Naive thymus-derived CD8-positive, alpha-beta T cell (primary cell): Measurements from ENCODE around the gene CDK5. TPM values are rescaled to one million over a fixed set of nuclear protein-coding genes. Genes with fewer than 3 reads are reported as not detected.

ENCODE experiments used
- ATAC-seq, 2 donors: fragments of 150-1000 bp; cut with Tn5 transposase in 1 of 2; sonication (Bioruptor Pico), chemical (Tn5 transposase) in 1 of 2; 1 replicate in 1 of 2; 2 replicates in 1 of 2; pipeline ENCODE4 v1.10.0; 2021; ENCODE audit warnings: mild to moderate bottlenecking in 2 of 2, moderate library complexity in 2 of 2
- POLR2A ChIA-PET: fragments of 350-600 bp; sonication (Branson Sonifier 250); formaldehyde crosslinking; loops from one replicate; lab custom pipeline; 2021; ENCODE audit warnings: antibody characterized with exemption; lab: Charles Lee
- DNase-seq, 10 donors: peaks; one replicate each; pipeline versions ENCODE4 v3.0.0 to v3.0.0-alpha.2; 2020 to 2022
- H3K27ac Mint-ChIP-seq, 10 donors: one replicate each; pipeline ENCODE4 v1.8.0; 2020 to 2022; ENCODE audit warnings: mild to moderate bottlenecking in 10 of 10, mixed read lengths in 10 of 10, moderate library complexity in 4 of 10, inconsistent platforms in 1 of 10
- H3K27me3 Mint-ChIP-seq, 5 donors: one replicate each; pipeline ENCODE4 v1.8.0; 2021 to 2022; ENCODE audit warnings: mixed read lengths in 5 of 5
- H3K36me3 Mint-ChIP-seq, 3 donors: one replicate each; pipeline ENCODE4 v1.8.0; 2020 to 2022; ENCODE audit warnings: mixed read lengths in 3 of 3, mild to moderate bottlenecking in 2 of 3, inconsistent platforms in 1 of 3
- H3K4me1 Mint-ChIP-seq, 4 donors: one replicate each; pipeline ENCODE4 v1.8.0; 2021 to 2022; ENCODE audit warnings: mixed read lengths in 4 of 4
- H3K4me3 Mint-ChIP-seq, 10 donors: one replicate each; pipeline ENCODE4 v1.8.0; 2020 to 2022; ENCODE audit warnings: mild to moderate bottlenecking in 10 of 10, mixed read lengths in 10 of 10, moderate library complexity in 6 of 10, inconsistent platforms in 1 of 10
- H3K9me3 Mint-ChIP-seq, 9 donors: one replicate each; pipeline ENCODE4 v1.8.0; 2020 to 2022; ENCODE audit warnings: mixed read lengths in 9 of 9, mild to moderate bottlenecking in 3 of 9, inconsistent platforms in 1 of 9, moderate library complexity in 1 of 9
- polyA plus RNA-seq, 3 donors: library from polyadenylated mRNA; unstranded; fragments of 300-500 nt; fragmentation: Illumina TruSeq; gene quantifications; one replicate each; pipeline ENCODE4 v1.2.3, GENCODE V29; 2021
- total RNA-seq, 8 experiments: library from RNA in 2 of 8; stranded (reverse) in 2 of 8; gene quantifications; one replicate each; pipeline ENCODE4 v1.2.3 and lab custom pipeline; 2021 to 2026

Gene CDK5
- total and polyA plus RNA-seq, 5 experiments from 2014 or later: 4.1 to 13.2 (median 10.7) TPM

DNA sequence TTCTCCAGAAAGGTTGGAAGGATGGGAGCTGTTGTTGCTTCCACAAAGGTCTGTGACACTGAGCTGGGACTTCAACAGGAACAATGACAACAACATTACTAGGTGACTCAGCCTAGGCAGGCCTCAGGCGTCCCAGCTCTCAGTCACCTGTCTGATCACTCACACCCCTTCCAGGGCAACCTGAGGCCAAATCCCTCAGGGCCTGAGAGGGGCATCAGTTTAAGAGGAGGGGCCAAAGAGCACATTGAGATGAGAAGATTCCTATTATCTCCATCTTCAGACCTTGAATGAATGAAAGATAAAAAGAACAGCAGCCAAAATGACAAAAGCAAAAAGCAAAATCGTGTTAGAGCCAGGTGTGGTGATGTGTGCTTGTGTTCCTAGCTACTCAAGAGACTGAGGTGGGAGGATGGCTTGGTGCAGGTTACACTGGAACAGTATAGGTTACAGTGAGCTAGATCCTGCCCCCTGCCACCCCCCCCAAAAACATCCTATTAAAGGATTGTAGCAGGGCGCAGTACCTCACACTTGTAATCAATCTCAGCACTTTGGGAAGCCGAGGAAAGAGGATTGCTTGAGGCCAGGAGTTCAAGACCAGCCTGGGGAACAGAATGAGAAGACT, 33.2 kb downstream of the CDK5 start, which contains the start of gene ATG9B:
ATG9B (minus strand) TSS at position 60 of the 622 bp plus-strand sequence. CDS start 71 bp downstream, outside the sequence.
- POLR2A ChIA-PET: interaction anchor here (1.0 to 1.4 kb wide), 2 partner anchors 34 to 49 kb away, joined by 3 to 4 read pairs; no protein-coding TSS in a partner anchor
- DNase-seq (no peak), ATAC-seq (no peak)
- peak within 1 kb of the TSS in 7 of 10 donors; percentile 58 to 100 (median 72) for H3K27ac Mint-ChIP-seq
- no peak within 1 kb of the TSS for H3K4me3 Mint-ChIP-seq
- H3K9me3 Mint-ChIP-seq: no peaks in the 10 kb centered on the region
- peaks cover 8 to 22% (median 19%) of the 10 kb centered on the region in 4 donors for H3K4me1 Mint-ChIP-seq
- peaks cover 0 to 8% (median 0%) of the 10 kb centered on the region in 5 donors for H3K27me3 Mint-ChIP-seq
- no peaks in the 10 kb centered on the region for H3K36me3 Mint-ChIP-seq

DNA sequence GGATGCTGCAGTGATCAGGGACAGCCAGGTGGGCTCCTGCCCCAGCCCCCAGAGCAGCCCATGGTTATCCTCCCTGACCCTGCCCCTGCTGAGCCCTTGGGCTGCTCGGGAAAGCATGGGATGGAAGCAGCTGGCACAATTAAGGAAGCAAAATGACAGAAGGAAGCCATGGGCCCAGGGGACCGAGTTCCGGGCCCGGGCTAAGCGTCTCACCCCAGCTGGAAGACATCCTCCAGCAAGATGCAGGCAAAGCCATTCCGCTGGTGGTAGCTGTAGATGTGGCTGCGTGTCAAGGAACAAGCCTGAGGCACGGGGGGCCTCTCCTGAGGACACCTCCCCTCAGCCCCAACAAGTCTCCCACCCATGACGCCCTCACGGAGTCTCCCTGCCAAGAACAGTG, 34.5 kb downstream of the CDK5 start:
- DNase-seq: no peak
- H3K4me3 Mint-ChIP-seq: no peak overlapping the region
- H3K27me3 Mint-ChIP-seq: peaks cover 0 to 8% (median 0%) of the 10 kb centered on the region in 5 donors
- POLR2A ChIA-PET: interaction anchor here (0.7 to 1.4 kb wide), 2 partner anchors 9 to 48 kb away, joined by 3 to 4 read pairs; no protein-coding TSS in a partner anchor
- peak overlapping the region in 3 of 10 donors; percentile 7 to 51 (median 29) for H3K27ac Mint-ChIP-seq
- no peaks in the 10 kb centered on the region for H3K36me3 Mint-ChIP-seq
- no peaks in the 10 kb centered on the region for H3K9me3 Mint-ChIP-seq
- no peak for ATAC-seq
- peaks cover 14 to 24% (median 20%) of the 10 kb centered on the region in 4 donors for H3K4me1 Mint-ChIP-seq

DNA sequence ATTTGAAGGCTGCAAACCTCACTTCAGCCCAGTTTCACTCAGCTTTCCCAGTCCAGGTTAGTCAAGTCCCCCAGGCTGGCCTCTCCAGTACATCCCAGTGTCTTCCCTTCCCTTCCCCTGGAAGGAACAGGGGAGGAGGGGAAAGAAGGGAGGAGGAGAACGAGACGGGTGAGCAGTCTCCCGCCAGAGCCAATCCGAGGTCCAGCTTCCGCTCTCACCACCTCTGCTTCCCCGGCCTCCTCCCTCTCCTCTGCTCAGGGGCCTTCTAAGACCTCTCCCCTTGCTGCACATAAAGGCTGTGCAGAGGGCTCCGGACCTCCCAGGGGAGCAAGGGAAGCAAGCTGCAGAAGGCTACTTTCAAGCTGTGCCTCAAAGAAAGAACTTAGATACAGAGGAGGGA, 37.5 kb downstream of the CDK5 start:
- no peak for DNase-seq
- H3K36me3 Mint-ChIP-seq: no peaks in the 10 kb centered on the region
- peaks cover 0 to 8% (median 0%) of the 10 kb centered on the region in 5 donors for H3K27me3 Mint-ChIP-seq
- peaks cover 31 to 45% (median 37%) of the 10 kb centered on the region in 4 donors for H3K4me1 Mint-ChIP-seq
- no peak for ATAC-seq
- peak overlapping the region in 1 of 10 donors; percentile 11 for H3K27ac Mint-ChIP-seq
- H3K4me3 Mint-ChIP-seq: peak overlapping the region in 4 of 10 donors; percentile 39 to 97 (median 66)
- H3K9me3 Mint-ChIP-seq: no peaks in the 10 kb centered on the region
- POLR2A ChIA-PET: interaction anchor here (2.2 to 5.1 kb wide), 4 partner anchors 8 to 47 kb away, joined by 8 to 65 read pairs (median 32); partner anchors contain the start of gene ABCB8

DNA sequence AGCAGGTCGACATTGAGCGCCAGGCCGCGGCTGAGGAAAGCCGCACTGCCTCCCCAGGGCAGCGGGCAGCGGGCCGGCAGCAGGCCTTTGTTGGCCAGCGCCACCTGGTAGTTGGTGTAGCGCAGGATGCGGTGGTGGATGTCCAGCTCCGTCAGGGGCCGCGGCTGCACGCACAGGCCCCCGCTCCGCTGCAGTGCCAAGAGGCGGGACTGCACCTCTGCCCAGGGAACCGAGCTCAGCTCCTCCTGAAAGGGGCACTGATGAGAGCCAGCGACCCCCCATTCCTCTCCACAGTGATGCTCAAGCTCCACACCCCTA, 38.6 kb downstream of the CDK5 start:
- Mint-ChIP-seq H3K9me3 (no peaks in the 10 kb centered on the region), H3K27ac (peak overlapping the region in 5 of 10 donors; percentile 40 to 99 (median 87)), H3K4me3 (peak overlapping the region in 9 of 10 donors; percentile 34 to 97 (median 75)), H3K36me3 (no peaks in the 10 kb centered on the region), H3K27me3 (peaks cover 0 to 5% (median 0%) of the 10 kb centered on the region in 5 donors), H3K4me1 (peaks cover 37 to 56% (median 49%) of the 10 kb centered on the region in 4 donors)
- DNase-seq (no peak), ATAC-seq (no peak)
- POLR2A ChIA-PET: interaction anchor here (1.1 to 5.1 kb wide), 13 partner anchors 9 to 73 kb away, joined by 3 to 65 read pairs (median 6); partner anchors contain the start of genes ABCB8 and TMUB1

DNA sequence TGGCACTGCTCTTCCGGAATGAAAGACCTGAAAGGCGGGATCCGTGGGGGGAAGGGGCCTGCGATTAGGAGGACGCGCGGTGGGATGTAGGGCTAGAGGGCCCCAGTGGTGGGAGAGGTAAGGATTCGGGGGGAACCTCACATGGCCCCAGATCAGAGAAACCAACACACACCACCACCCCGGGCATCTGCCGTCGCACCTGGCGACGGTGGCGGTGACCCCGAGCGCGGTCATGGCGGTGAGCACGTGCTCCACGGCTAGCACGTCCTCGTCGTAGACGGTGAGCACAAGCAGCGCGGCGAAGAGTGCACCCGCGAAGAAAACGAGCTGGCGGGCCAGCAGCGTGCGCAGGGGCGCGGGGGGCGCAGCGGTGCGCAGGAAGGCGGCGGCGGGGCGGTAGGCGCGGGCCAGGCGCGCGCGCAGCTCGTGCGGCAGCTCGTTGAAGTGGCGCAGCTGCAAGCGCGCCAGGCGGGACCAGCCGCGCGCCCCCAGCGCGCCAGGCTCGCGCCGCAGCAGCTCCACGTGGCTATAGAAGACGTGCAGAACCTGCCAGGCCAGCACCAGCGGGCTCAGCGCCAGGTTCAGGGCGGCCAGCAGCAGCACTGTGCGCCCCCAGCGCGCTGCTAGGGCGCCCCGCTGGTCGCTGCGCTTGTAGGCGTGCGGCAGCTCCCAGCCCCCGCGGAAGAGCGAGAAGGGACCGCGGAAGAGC, 39.1 kb downstream of the CDK5 start:
- H3K36me3 Mint-ChIP-seq: no peaks in the 10 kb centered on the region
- peak overlapping the region; percentile 64 to 99 (median 95) for H3K27ac Mint-ChIP-seq
- ATAC-seq: peak; percentile 32 to 43
- peak in 9 of 10 donors; percentile 13 to 73 (median 52) for DNase-seq
- POLR2A ChIA-PET: interaction anchor here (0.5 to 5.1 kb wide), 18 partner anchors 7 to 99 kb away, joined by 3 to 65 read pairs (median 4); partner anchors contain the start of genes ABCB8 and TMUB1
- peak overlapping the region; percentile 75 to 97 (median 88) for H3K4me3 Mint-ChIP-seq
- H3K27me3 Mint-ChIP-seq: peaks cover 0 to 8% (median 0%) of the 10 kb centered on the region in 5 donors
- peaks cover 38 to 59% (median 54%) of the 10 kb centered on the region in 4 donors for H3K4me1 Mint-ChIP-seq
- H3K9me3 Mint-ChIP-seq: no peaks in the 10 kb centered on the region

DNA sequence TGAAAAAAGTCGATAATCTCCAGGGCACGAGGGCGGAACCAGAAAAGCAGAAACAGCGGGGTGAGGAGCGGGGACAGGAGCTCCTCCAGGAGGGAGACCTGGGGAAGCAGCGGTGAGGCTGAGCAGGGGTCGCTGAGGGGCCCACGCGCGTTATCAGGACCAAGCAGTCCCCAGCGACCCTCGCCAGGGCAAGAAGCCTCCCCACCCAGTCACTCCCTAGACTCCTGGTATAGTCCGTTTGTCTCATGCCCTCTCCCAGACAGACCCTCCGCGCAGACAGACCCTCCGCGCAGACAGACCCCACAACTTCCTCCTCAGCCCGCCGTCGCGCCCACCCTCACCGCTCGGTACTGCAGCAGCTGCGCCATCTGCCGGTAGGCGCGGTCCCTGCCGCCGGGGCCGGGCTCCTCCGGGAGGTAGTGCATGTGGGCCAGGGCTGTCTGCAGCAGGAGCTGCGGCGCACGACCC, 39.7 kb downstream of the CDK5 start:
- Mint-ChIP-seq H3K27me3 (peaks cover 0 to 9% (median 0%) of the 10 kb centered on the region in 5 donors), H3K9me3 (no peaks in the 10 kb centered on the region), H3K4me3 (peak overlapping the region; percentile 75 to 97 (median 88)), H3K4me1 (peaks cover 38 to 63% (median 57%) of the 10 kb centered on the region in 4 donors), H3K36me3 (no peaks in the 10 kb centered on the region), H3K27ac (peak overlapping the region; percentile 64 to 99 (median 95))
- ATAC-seq (peak; percentile 53 to 56), DNase-seq (peak; percentile 72 to 91 (median 82))
- POLR2A ChIA-PET: interaction anchor here (0.5 to 5.1 kb wide), 16 partner anchors 8 to 99 kb away, joined by 3 to 65 read pairs (median 5); partner anchors contain the start of genes ABCB8 and TMUB1

DNA sequence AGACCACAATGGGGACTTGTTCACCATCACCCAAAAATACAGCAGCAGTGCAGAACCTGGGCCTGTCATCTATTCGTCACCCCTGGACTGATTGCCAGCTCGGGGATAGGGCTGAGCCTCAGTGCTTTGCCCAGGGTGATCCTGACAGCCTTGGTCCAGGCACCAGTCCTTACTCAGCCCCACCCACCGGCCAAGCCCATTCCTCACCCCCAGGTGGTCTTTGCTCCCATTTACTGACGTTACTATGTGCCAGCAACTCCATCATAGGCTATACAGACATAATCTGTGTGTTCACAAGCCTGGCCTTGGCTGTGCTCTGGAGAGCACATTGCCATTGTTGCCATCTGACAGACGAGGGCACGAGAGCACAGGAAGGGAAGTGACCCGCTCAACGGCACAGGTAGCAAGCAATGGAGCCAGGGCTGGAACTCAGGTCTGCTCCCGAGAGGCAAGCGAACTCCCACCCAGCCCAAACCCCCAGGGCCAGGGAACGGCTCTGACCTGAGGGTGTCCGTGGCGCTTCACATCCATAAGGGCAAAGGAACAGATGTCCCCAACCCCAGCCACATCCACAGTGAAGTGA, 40.2 kb downstream of the CDK5 start:
- POLR2A ChIA-PET: interaction anchor here (0.6 to 5.1 kb wide), 12 partner anchors 8 to 119 kb away, joined by 3 to 65 read pairs (median 4); partner anchors contain the start of gene ABCB8
- H3K9me3 Mint-ChIP-seq: no peaks in the 10 kb centered on the region
- DNase-seq (peak in 1 of 10 donors; percentile 22), ATAC-seq (no peak)
- peak overlapping the region; percentile 64 to 99 (median 95) for H3K27ac Mint-ChIP-seq
- peaks cover 0 to 9% (median 0%) of the 10 kb centered on the region in 5 donors for H3K27me3 Mint-ChIP-seq
- peaks cover 41 to 68% (median 62%) of the 10 kb centered on the region in 4 donors for H3K4me1 Mint-ChIP-seq
- peak overlapping the region; percentile 75 to 97 (median 88) for H3K4me3 Mint-ChIP-seq
- H3K36me3 Mint-ChIP-seq: no peaks in the 10 kb centered on the region

DNA sequence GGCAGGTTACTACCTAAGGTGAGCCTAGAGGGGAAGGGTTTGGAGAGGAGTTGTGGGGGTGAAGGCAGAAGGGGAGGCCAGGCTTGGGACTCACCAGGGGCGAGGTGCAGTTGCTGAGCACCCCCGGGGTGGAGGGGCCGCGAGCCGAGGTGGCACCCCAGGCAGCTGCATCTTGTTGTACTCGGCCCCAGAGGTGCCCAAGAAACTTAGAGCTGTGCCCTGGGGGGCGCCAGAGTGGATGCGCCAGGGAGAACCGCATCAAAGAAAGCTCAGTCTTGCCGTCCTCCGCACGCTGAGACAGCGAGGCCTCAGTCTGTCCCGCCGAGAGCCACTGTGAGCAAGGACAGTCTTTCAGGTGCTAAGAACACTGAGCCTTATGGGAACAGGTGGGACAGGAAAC, 40.8 kb downstream of the CDK5 start:
- no peaks in the 10 kb centered on the region for H3K9me3 Mint-ChIP-seq
- no peaks in the 10 kb centered on the region for H3K36me3 Mint-ChIP-seq
- POLR2A ChIA-PET: interaction anchor here (0.6 to 5.1 kb wide), 8 partner anchors 9 to 119 kb away, joined by 3 to 65 read pairs (median 4); partner anchors contain the start of gene ABCB8
- DNase-seq: peak in 5 of 10 donors; percentile 40 to 48 (median 43)
- peak overlapping the region in 9 of 10 donors; percentile 64 to 99 (median 95) for H3K27ac Mint-ChIP-seq
- peaks cover 44 to 74% (median 68%) of the 10 kb centered on the region in 4 donors for H3K4me1 Mint-ChIP-seq
- H3K4me3 Mint-ChIP-seq: peak overlapping the region; percentile 75 to 97 (median 88)
- ATAC-seq: no peak
- peaks cover 0 to 9% (median 0%) of the 10 kb centered on the region in 5 donors for H3K27me3 Mint-ChIP-seq

DNA sequence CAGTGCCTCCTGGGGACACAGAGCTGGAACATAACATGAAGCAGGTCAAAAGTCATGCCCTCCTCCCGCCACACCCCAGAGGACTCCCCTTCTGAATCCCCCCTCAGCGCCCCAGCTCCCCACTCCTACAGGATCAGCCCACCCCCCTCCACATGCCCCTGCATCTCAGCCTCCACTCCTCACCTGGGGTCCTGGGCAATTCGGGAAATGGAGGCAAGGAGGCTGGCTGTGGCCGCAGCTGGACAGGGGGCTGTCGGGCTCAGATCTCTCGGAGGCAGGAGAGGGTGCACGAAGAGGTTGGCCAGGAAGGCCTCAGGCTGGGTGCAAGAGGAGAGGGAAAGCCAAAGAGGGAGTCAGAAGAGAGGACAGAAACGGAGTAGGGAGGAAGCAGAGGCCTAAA, 41.2 kb downstream of the CDK5 start:
- ATAC-seq (no peak), DNase-seq (no peak)
- H3K4me1 Mint-ChIP-seq: peaks cover 47 to 78% (median 72%) of the 10 kb centered on the region in 4 donors
- peak overlapping the region; percentile 12 to 97 (median 84) for H3K4me3 Mint-ChIP-seq
- peak overlapping the region; percentile 46 to 99 (median 94) for H3K27ac Mint-ChIP-seq
- POLR2A ChIA-PET: interaction anchor here (0.9 to 5.1 kb wide), 6 partner anchors 8 to 118 kb away, joined by 3 to 65 read pairs (median 4); partner anchors contain the start of gene ABCB8
- peaks cover 0 to 9% (median 0%) of the 10 kb centered on the region in 5 donors for H3K27me3 Mint-ChIP-seq
- no peaks in the 10 kb centered on the region for H3K36me3 Mint-ChIP-seq
- no peaks in the 10 kb centered on the region for H3K9me3 Mint-ChIP-seq

DNA sequence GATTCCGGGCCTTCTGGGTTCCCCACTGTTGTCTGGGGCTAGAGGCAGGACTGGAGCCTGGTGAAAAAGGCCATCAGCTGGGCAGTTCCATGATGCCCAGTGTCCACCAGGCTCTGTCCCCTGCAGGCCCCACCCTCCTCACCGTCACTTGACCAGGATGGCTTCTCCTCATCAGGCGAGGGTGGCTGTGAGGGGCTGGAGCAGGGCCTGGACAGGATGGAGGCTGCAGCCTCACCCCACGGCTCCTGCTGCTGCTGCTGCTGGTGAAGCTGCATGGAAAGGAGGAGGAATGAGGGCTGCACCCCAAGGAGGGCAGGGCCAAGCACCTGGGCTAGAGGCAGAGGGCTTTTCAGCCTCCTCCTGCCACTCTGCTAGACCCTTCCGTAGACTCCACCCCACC, 41.7 kb downstream of the CDK5 start:
- Mint-ChIP-seq H3K36me3 (no peaks in the 10 kb centered on the region), H3K4me1 (peaks cover 49 to 82% (median 76%) of the 10 kb centered on the region in 4 donors), H3K27me3 (peaks cover 0 to 8% (median 0%) of the 10 kb centered on the region in 5 donors), H3K4me3 (peak overlapping the region in 6 of 10 donors; percentile 36 to 98 (median 96)), H3K9me3 (no peaks in the 10 kb centered on the region), H3K27ac (peak overlapping the region; percentile 46 to 100 (median 100))
- no peak for ATAC-seq
- no peak for DNase-seq
- POLR2A ChIA-PET: interaction anchor here (1.1 to 5.1 kb wide), 4 partner anchors 8 to 118 kb away, joined by 3 to 65 read pairs (median 29); partner anchors contain the start of gene ABCB8

DNA sequence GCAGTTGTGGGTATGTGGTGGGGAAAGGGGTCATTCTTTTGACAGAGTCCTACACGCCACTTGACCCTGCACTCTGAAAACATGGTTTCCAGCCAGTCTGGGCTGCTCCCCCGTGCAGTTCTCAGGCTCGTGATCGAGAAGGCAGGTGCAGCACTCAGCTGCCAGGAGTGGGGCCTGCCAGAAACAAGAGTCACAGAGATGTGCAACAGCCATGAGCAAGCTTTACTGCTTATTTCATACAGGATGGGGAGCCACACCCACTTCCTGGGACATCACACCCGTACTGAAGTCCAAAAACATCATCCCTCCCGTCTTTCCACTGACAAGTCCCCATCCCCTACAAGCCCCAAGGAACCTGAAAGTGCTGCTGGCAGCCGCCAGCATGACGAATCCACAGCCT, 42.7 kb downstream of the CDK5 start:
- POLR2A ChIA-PET: interaction anchor here (0.7 to 3.7 kb wide), 10 partner anchors 11 to 487 kb away, joined by 3 to 37 read pairs (median 8); partner anchors contain the start of genes ABCB8, CDK5 and FASTK
- Mint-ChIP-seq H3K4me3 (peak overlapping the region; percentile 86 to 98 (median 96)), H3K4me1 (peaks cover 55 to 92% (median 86%) of the 10 kb centered on the region in 4 donors), H3K9me3 (no peaks in the 10 kb centered on the region), H3K27me3 (peaks cover 0 to 5% (median 0%) of the 10 kb centered on the region in 5 donors), H3K36me3 (no peaks in the 10 kb centered on the region), H3K27ac (peak overlapping the region; percentile 98 to 100 (median 100))
- DNase-seq (peak in 2 of 10 donors; percentile 45 to 77), ATAC-seq (no peak)
